Ascending aorta (tissue), 2 donors: ENCODE results near the gene SLC19A1. TPM values are rescaled to one million over a fixed set of nuclear protein-coding genes. Genes with fewer than 3 reads are reported as not detected.

Experiments
- DNase-seq, 2 donors: peaks; one replicate each; pipeline ENCODE4 v3.0.0-alpha.2; 2019; ENCODE audit warnings: low spot score in 2 of 2
- H3K27ac ChIP-seq, 2 donors: fragments of 200-600 bp; sonication (generic); one replicate each; pipeline ENCODE4 v1.5.1; 2016 to 2017; ENCODE audit warnings: mild to moderate bottlenecking in 1 of 2
- H3K27me3 ChIP-seq: fragments of 200-600 bp; sonication (generic); one replicate; pipeline ENCODE4 v1.5.1; 2017
- H3K36me3 ChIP-seq, 2 donors: fragments of 200-600 bp; sonication (generic); one replicate each; pipeline ENCODE4 v1.5.1; 2016
- H3K4me1 ChIP-seq, 2 donors: fragments of 200-600 bp; sonication (generic); one replicate each; pipeline ENCODE4 v1.5.1; 2016 to 2017; ENCODE audit warnings: mild to moderate bottlenecking in 1 of 2
- H3K4me3 ChIP-seq, 2 donors: fragments of 200-600 bp; sonication (generic); one replicate each; pipeline ENCODE4 v1.5.1; 2016 to 2017; ENCODE audit warnings: mild to moderate bottlenecking in 1 of 2
- H3K9me3 ChIP-seq, 2 donors: fragments of 200-600 bp; sonication (generic); one replicate each; pipeline ENCODE4 v1.5.1; 2016
- intact Hi-C: fragments of 100-400 bp; cut with DNase I; formaldehyde crosslinking; loops from one replicate; pipeline ENCODE4 v1.15.1; 2023
- total RNA-seq: library from RNA; depleted of rRNA; stranded (reverse); fragments of >200 nt; gene quantifications from one replicate; pipeline ENCODE4 v1.1.0, GENCODE V29; 2016
- TF ChIP-seq, protein P1 (sequence below), 3 experiments: fragments of 200-600 bp in 2 of 3; fragments of 450-650 bp in 1 of 3; sonication (generic) in 2 of 3; IDR thresholded peaks; one replicate each; pipeline ENCODE4 v1.5.1; 2016 to 2019; ENCODE audit warnings: antibody characterized with exemption in 3 of 3, mild to moderate bottlenecking in 1 of 3, moderate library complexity in 1 of 3

SLC19A1 gene
- total RNA-seq, 1 donor from 2014 or later: 8.4 TPM

DNA sequence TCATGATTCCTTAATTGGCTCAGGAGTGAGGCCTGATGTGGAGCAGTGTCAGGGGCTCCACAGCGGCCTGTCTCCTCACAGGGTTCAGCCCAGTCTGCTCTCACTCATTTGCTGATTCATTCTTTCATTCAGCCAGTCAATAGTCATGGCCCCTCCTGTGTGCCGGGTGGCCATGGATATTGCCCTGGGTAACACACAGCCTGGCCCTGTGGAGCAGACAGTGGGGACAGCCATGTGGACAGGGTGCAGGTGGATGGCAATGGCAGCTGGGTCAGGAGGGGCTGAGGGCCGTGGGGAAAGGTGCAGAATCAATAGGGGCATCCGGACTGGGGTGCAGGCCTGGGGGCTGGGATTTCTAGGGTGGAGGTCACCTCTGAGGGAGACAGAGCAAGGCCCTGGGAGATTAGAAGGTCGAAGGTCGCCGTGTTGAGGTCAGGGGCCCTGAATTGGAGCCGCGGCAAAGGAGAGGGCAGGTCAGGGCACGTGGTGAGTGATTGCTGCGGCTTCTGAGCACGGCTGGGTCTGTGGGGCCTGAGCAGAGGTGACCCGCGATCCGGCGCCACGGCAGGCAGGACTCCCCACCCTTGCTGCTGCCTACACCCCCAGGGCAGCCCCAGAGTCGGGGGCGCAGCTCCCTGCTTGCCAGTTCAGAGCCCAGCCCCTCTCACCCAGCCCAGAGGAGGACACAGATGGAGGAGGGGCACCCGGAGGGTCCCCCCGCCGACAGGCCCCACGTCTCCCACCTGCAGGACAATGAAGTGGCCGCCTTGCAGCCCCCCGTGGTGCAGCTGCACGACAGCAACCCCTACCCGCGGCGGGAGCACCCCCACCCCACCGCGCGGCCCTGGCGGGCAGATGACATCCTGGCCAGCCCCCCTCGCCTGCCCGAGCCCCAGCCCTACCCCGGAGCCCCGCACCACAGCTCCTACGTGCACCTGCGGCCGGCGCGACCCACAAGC, 33.4 kb downstream of the SLC19A1 start:
- peak in 1 of 2 donors; percentile 60 for DNase-seq
- no peak overlapping the region for H3K4me3 ChIP-seq
- H3K36me3 ChIP-seq: peaks cover 39 to 71% of the 10 kb centered on the region in 2 donors
- H3K4me1 ChIP-seq: no peaks in the 10 kb centered on the region
- TF ChIP-seq, protein P1, sequence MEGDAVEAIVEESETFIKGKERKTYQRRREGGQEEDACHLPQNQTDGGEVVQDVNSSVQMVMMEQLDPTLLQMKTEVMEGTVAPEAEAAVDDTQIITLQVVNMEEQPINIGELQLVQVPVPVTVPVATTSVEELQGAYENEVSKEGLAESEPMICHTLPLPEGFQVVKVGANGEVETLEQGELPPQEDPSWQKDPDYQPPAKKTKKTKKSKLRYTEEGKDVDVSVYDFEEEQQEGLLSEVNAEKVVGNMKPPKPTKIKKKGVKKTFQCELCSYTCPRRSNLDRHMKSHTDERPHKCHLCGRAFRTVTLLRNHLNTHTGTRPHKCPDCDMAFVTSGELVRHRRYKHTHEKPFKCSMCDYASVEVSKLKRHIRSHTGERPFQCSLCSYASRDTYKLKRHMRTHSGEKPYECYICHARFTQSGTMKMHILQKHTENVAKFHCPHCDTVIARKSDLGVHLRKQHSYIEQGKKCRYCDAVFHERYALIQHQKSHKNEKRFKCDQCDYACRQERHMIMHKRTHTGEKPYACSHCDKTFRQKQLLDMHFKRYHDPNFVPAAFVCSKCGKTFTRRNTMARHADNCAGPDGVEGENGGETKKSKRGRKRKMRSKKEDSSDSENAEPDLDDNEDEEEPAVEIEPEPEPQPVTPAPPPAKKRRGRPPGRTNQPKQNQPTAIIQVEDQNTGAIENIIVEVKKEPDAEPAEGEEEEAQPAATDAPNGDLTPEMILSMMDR (IDR thresholded peaks at IDR 0.05): no peak
- no peaks in the 10 kb centered on the region for H3K27me3 ChIP-seq
- H3K27ac ChIP-seq: no peak overlapping the region
- intact Hi-C loops: no loop called here
- no peaks in the 10 kb centered on the region for H3K9me3 ChIP-seq

DNA sequence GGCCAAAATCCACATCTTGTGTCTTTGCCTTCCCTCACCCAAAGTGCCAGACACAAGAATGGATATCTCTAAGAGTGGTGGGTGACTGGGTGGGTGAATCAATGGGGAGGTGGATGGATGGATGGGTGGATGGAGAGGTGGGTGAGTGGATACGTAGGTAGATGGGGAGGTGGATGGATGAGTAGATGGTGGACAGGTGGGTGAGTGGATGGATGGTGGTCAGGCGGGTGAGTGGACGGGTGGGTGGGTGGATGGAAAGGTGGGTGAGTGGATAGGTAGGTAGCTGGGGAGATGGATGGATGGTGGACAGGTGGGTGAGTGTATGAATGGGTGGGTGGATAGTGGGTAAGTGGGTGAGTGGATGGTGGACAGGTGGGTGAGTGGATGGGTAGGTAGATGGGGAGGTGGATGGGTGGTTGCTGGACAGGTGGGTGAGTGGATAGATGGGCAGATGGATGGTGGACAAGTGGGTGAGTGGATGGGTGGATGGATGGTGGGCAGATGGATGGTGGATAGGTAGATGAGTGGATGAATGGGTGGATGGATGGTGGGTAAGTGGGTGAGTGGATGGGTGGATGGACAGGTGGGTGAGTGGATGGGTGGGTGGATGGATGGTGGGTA, 34.2 kb downstream of the SLC19A1 start:
- peaks cover 38 to 71% of the 10 kb centered on the region in 2 donors for H3K36me3 ChIP-seq
- H3K27ac ChIP-seq: no peak overlapping the region
- no peaks in the 10 kb centered on the region for H3K4me1 ChIP-seq
- no peaks in the 10 kb centered on the region for H3K9me3 ChIP-seq
- H3K27me3 ChIP-seq: no peaks in the 10 kb centered on the region
- intact Hi-C loops: no loop called here
- H3K4me3 ChIP-seq: no peak overlapping the region
- DNase-seq: peak in 1 of 2 donors; percentile 46
- TF ChIP-seq, protein P1 (IDR thresholded peaks at IDR 0.05): no peak

DNA sequence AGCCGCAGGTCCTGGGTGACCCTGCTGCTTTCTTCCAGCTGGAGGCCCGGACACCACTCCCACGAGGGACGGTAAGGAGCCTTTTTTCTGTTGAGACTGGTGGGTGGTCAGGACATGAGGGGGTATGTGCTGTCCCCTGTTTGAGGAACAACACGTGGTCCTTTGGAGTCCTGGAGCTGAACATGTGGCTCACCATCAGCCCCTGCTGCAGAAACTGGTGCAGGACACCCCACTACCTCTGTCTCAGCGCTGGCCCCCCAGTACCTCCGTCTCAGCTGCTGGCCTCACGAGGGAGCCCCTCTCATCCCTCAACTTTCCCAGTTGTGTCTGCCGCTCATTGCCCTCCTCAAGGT, 34.7 kb downstream of the SLC19A1 start:
- peak in 1 of 2 donors; percentile 52 for DNase-seq
- Histone ChIP-seq H3K27ac (no peak overlapping the region), H3K27me3 (no peaks in the 10 kb centered on the region), H3K36me3 (peaks cover 36 to 66% of the 10 kb centered on the region in 2 donors), H3K4me1 (no peaks in the 10 kb centered on the region), H3K4me3 (no peak overlapping the region), H3K9me3 (no peaks in the 10 kb centered on the region)
- intact Hi-C loops: no loop called here
- TF ChIP-seq, protein P1 (IDR thresholded peaks at IDR 0.05): no peak

- TF ChIP-seq, protein P1 (IDR thresholded peaks at IDR 0.05): no peak
- DNase-seq: peak in 1 of 2 donors; percentile 33
Measured at GRCh38 chr21:45506836-45507522, 35.3 kb downstream of the SLC19A1 start.

GRCh38 chr21:45506241-45506817, 35.9 kb downstream of the SLC19A1 start:
- TF ChIP-seq, protein P1 (IDR thresholded peaks at IDR 0.05): no peak
- no peaks in the 10 kb centered on the region for H3K9me3 ChIP-seq
- no peaks in the 10 kb centered on the region for H3K27me3 ChIP-seq
- H3K4me3 ChIP-seq: no peak overlapping the region
- DNase-seq: peak in 1 of 2 donors; percentile 55
- H3K27ac ChIP-seq: no peak overlapping the region
- H3K4me1 ChIP-seq: no peaks in the 10 kb centered on the region
- peaks cover 28 to 59% of the 10 kb centered on the region in 2 donors for H3K36me3 ChIP-seq
- intact Hi-C loops: no loop called here

More at GRCh38 chr21:45506836-45507522, 35.3 kb downstream of the SLC19A1 start:
- Histone ChIP-seq H3K27me3 (no peaks in the 10 kb centered on the region), H3K4me3 (no peak overlapping the region), H3K27ac (no peak overlapping the region), H3K36me3 (peaks cover 33 to 64% of the 10 kb centered on the region in 2 donors), H3K4me1 (no peaks in the 10 kb centered on the region), H3K9me3 (no peaks in the 10 kb centered on the region)
- intact Hi-C loops: no loop called here
